GM21447 (cell line): ENCODE results near the gene RPL18A.
"Not testable (repeated sequence)": the region's sequence is repeated elsewhere in the genome, so short reads cannot be mapped to it uniquely, and the experiment has no call there.

Experiments
- ATAC-seq: cut with Tn5 transposase; IDR thresholded peaks from one replicate; pipeline ENCODE4 v1.9.1; 2021; ENCODE audit not compliant: unreplicated experiment

The RPL18A gene

GRCh38 chr19:17866312-17866963 is 6.7 kb downstream of the RPL18A start:
- ATAC-seq = no peak

- no peak for ATAC-seq
These were observed 7.3 kb downstream of the RPL18A start for GRCh38 chr19:17866964-17867486.

GRCh38 chr19:17868669-17869068 is 9.0 kb downstream of the RPL18A start:
- no peak for ATAC-seq

GRCh38 chr19:17869114-17869608 is 9.5 kb downstream of the RPL18A start:
- ATAC-seq = no peak

- ATAC-seq = no peak
These were observed 11.5 kb downstream of the RPL18A start for GRCh38 chr19:17871032-17871877.

GRCh38 chr19:17871878-17872250 is 12.2 kb downstream of the RPL18A start, which contains the start of gene SLC5A5:
Gene SLC5A5, plus strand, starts transcription at chr19:17871945. Its CDS starts 375 bp downstream, at chr19:17872320.
- ATAC-seq = no peak

GRCh38 chr19:17872251-17873001 is 12.7 kb downstream of the RPL18A start:
- no peak for ATAC-seq

- ATAC-seq = no peak
These were observed 14.4 kb downstream of the RPL18A start for GRCh38 chr19:17873786-17874757.

GRCh38 chr19:17874758-17875135 is 15.0 kb downstream of the RPL18A start:
- ATAC-seq = no peak

GRCh38 chr19:17877696-17878095 is 18.0 kb downstream of the RPL18A start:
- ATAC-seq = no peak

GRCh38 chr19:17879466-17879865 is 19.8 kb downstream of the RPL18A start:
- ATAC-seq = no peak

GRCh38 chr19:17881701-17882100 is 22.0 kb downstream of the RPL18A start:
- no peak for ATAC-seq

GRCh38 chr19:17883627-17884410 is 24.1 kb downstream of the RPL18A start:
- ATAC-seq = no peak

- ATAC-seq = no peak
These were observed 26.8 kb downstream of the RPL18A start for GRCh38 chr19:17886515-17886914.

GRCh38 chr19:17887221-17887620 is 27.5 kb downstream of the RPL18A start:
- ATAC-seq = not testable (repeated sequence)

- ATAC-seq = no peak
These were observed 28.6 kb downstream of the RPL18A start for GRCh38 chr19:17888260-17888659.

- no peak for ATAC-seq
These were observed 30.0 kb downstream of the RPL18A start for GRCh38 chr19:17889609-17890214.

- ATAC-seq = no peak
These were observed 34.1 kb downstream of the RPL18A start for GRCh38 chr19:17893766-17894165.

- ATAC-seq = no peak
These were observed 43.0 kb downstream of the RPL18A start for GRCh38 chr19:17902701-17903100.
